OCI-LY7 (cell line): Measurements from ENCODE around the gene NOTCH2. TPM values are rescaled to one million over a fixed set of nuclear protein-coding genes. Genes with fewer than 3 reads are reported as not detected.

ENCODE experiments used
- BruUV-seq: library from RNA; stranded (reverse); fragments of 400-500 nt; replicated peaks from 2 replicates; lab custom pipeline; 2021; lab: Mats Ljungman, UMichigan
- CTCF ChIA-PET: fragments of 300-600 bp; sonication (Branson Sonifier 250); formaldehyde crosslinking; loops from one replicate; lab custom pipeline; 2022; ENCODE audit warnings: antibody characterized with exemption; ENCODE audit not compliant: unreplicated experiment; lab: Charles Lee
- POLR2A ChIA-PET: fragments of 300-600 bp; sonication (Branson Sonifier 250); formaldehyde crosslinking; loops from one replicate; lab custom pipeline; 2022; ENCODE audit warnings: antibody characterized with exemption; lab: Charles Lee
- DNase-seq: peaks from one replicate; pipeline ENCODE4 v3.0.0-alpha.2; 2015; ENCODE audit warnings: low spot score
- H2AFZ ChIP-seq: fragments of 200-600 bp; sonication (generic), shearing (Covaris generic); 2 replicates; pipeline ENCODE4 v1.6.1; 2014; ENCODE audit warnings: mild to moderate bottlenecking, antibody characterized with exemption, low read length, moderate library complexity
- H3K27ac ChIP-seq: fragments of 200-600 bp; sonication (generic); 2 replicates; pipeline ENCODE4 v1.5.1; 2014; ENCODE audit warnings: mixed run types, low read depth, mild to moderate bottlenecking, moderate library complexity, low read length, inconsistent platforms; ENCODE audit not compliant: poor library complexity, severe bottlenecking
- H3K36me3 ChIP-seq: fragments of 200-600 bp; sonication (generic); 2 replicates; pipeline ENCODE4 v1.6.1; 2014; ENCODE audit warnings: mild to moderate bottlenecking, antibody characterized with exemption, low read length, moderate library complexity, mixed read lengths; ENCODE audit not compliant: insufficient read depth
- H3K4me1 ChIP-seq: fragments of 200-600 bp; sonication (generic); 2 replicates; pipeline ENCODE4 v1.5.1; 2014; ENCODE audit warnings: mild to moderate bottlenecking, low read length; ENCODE audit not compliant: insufficient read depth, poor library complexity, severe bottlenecking
- H3K4me2 ChIP-seq: fragments of 200-600 bp; sonication (generic); 2 replicates; pipeline ENCODE4 v1.6.1; 2014; ENCODE audit warnings: mild to moderate bottlenecking, low read length
- H3K4me3 ChIP-seq: fragments of 200-600 bp; sonication (generic); 2 replicates; pipeline ENCODE4 v1.5.1; 2014; ENCODE audit warnings: mild to moderate bottlenecking, low read depth, low read length; ENCODE audit not compliant: poor library complexity, severe bottlenecking
- H3K79me2 ChIP-seq: fragments of 200-600 bp; sonication (generic); 2 replicates; pipeline ENCODE4 v1.6.1; 2016; ENCODE audit warnings: low read depth, mild to moderate bottlenecking, low read length, moderate library complexity, mixed read lengths; ENCODE audit not compliant: insufficient read depth
- H3K9me2 ChIP-seq: fragments of 200-600 bp; sonication (generic); 2 replicates; pipeline ENCODE4 v1.6.1; 2016; ENCODE audit warnings: mild to moderate bottlenecking, low read length, mixed read lengths; ENCODE audit not compliant: insufficient read depth
- H3K9me3 ChIP-seq: fragments of 200-600 bp; sonication (generic); 2 replicates; pipeline ENCODE4 v1.6.1; 2014; ENCODE audit warnings: mild to moderate bottlenecking, mixed run types, low read length, mixed read lengths
- H4K20me1 ChIP-seq: fragments of 200-600 bp; sonication (generic); 2 replicates; pipeline ENCODE4 v1.6.1; 2014; ENCODE audit warnings: mild to moderate bottlenecking, antibody characterized with exemption, low read length, moderate library complexity, mixed read lengths; ENCODE audit not compliant: insufficient read depth
- CTCF ChIP-seq: fragments of 200-600 bp; sonication (generic); conservative IDR thresholded peaks from 2 replicates; pipeline ENCODE4 v1.5.1; 2014; ENCODE audit warnings: mild to moderate bottlenecking, antibody characterized with exemption, low read length, moderate library complexity, mixed read lengths
- EZH2phosphoT487 ChIP-seq: fragments of 200-600 bp; sonication (generic); IDR thresholded peaks from 2 replicates; pipeline ENCODE4 v1.6.1; 2018; ENCODE audit warnings: low read depth, borderline replicate concordance, mild to moderate bottlenecking, mixed run types, antibody characterized with exemption, low read length, moderate library complexity, mixed read lengths
- intact Hi-C: fragments of 100-400 bp; cut with micrococcal nuclease; formaldehyde crosslinking; loops from one replicate; pipeline ENCODE4 v1.10.0; 2022; ENCODE audit not compliant: unreplicated experiment
- total RNA-seq, 2 experiments: library from RNA; depleted of rRNA in 1 of 2; stranded (reverse); fragments of >200 nt in 1 of 2; shearing (Covaris generic) in 1 of 2; gene quantifications; 2 replicates each; pipeline ENCODE4 v1.2.3, GENCODE V29; 2014 to 2022

Gene NOTCH2
- total RNA-seq, 2 experiments from 2014 or later = 31.0 to 50.6 TPM

GRCh38 chr1:119917304-119918055 lies 152.0 kb downstream of the NOTCH2 start:
- H3K79me2 ChIP-seq = no peaks in the 10 kb centered on the region
- H3K27ac ChIP-seq = no peak overlapping the region
- H3K4me1 ChIP-seq = no peaks in the 10 kb centered on the region
- H3K9me3 ChIP-seq = no peaks in the 10 kb centered on the region
- no TSS peak for BruUV-seq
- H3K4me3 ChIP-seq = no peak overlapping the region
- H4K20me1 ChIP-seq = no peaks in the 10 kb centered on the region
- POLR2A ChIA-PET = interaction anchor here (0.7 kb wide), 1 partner anchor 12 kb away, joined by 4 read pairs; no protein-coding TSS in a partner anchor
- CTCF ChIA-PET = no interaction called here
- DNase-seq = no peak
- no peak overlapping the region for H2AFZ ChIP-seq
- no peaks in the 10 kb centered on the region for H3K9me2 ChIP-seq
- intact Hi-C loops = no loop called here
- peaks cover 77% of the 10 kb centered on the region for H3K36me3 ChIP-seq
- no peak overlapping the region for H3K4me2 ChIP-seq
- TF ChIP-seq CTCF (no peak), EZH2phosphoT487 (no peak)

GRCh38 chr1:119915517-119915916 lies 153.9 kb downstream of the NOTCH2 start:
- ChIA-PET POLR2A (no interaction called here), CTCF (no interaction called here)
- TF ChIP-seq CTCF (no peak), EZH2phosphoT487 (no peak)
- no peak overlapping the region for H3K4me3 ChIP-seq
- H3K9me3 ChIP-seq = no peaks in the 10 kb centered on the region
- DNase-seq = no peak
- BruUV-seq = no TSS peak
- H3K79me2 ChIP-seq = no peaks in the 10 kb centered on the region
- no peaks in the 10 kb centered on the region for H3K9me2 ChIP-seq
- H3K36me3 ChIP-seq = peaks cover 59% of the 10 kb centered on the region
- intact Hi-C loops = no loop called here
- H3K27ac ChIP-seq = no peak overlapping the region
- H4K20me1 ChIP-seq = no peaks in the 10 kb centered on the region
- H2AFZ ChIP-seq = no peak overlapping the region
- no peaks in the 10 kb centered on the region for H3K4me1 ChIP-seq
- H3K4me2 ChIP-seq = no peak overlapping the region

DNA sequence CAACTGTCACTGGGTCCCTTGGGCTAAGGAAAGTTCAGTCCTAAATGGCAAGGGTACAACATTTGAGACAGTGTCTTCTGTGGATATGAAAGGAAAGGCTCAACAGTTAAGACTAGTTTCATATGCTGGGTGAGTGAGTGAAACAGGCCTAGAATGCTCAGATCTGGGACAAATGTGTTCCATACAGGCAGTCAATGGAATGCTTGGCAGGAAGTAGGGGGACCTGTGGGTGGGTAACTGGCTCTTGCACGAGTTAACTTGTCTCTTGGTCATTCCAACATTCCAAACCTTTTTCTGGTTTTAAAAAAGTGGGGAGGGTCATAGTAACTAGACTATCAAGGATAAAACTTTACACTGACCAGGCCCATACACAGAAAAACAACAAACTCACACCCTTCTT lies 155.4 kb downstream of the NOTCH2 start:
- ChIA-PET POLR2A (no interaction called here), CTCF (no interaction called here)
- Histone ChIP-seq H3K4me2 (no peak overlapping the region), H3K4me1 (no peaks in the 10 kb centered on the region), H3K36me3 (peaks cover 45% of the 10 kb centered on the region), H3K4me3 (no peak overlapping the region), H3K27ac (no peak overlapping the region), H3K9me2 (no peaks in the 10 kb centered on the region), H3K9me3 (no peaks in the 10 kb centered on the region), H2AFZ (no peak overlapping the region), H4K20me1 (no peaks in the 10 kb centered on the region), H3K79me2 (no peaks in the 10 kb centered on the region)
- no peak for DNase-seq
- TF ChIP-seq EZH2phosphoT487 (no peak), CTCF (no peak)
- BruUV-seq = no TSS peak
- intact Hi-C loops = no loop called here
